ENCODE measurements around the gene PRR35.
"Not testable (repeated sequence)": the region's sequence is repeated elsewhere in the genome, so short reads cannot be mapped to it uniquely, and the experiment has no call there.

Gene PRR35

GRCh38 chr16:595942-596735 is 35.9 kb downstream of the PRR35 start:
- Histone ChIP-seq H3K36me3 (ENCODE audit: control insufficient read depth, insufficient read depth, low read length) (peaks cover 7% of the 10 kb centered on the region), H3K4me3 (ENCODE audit: insufficient read depth, low read depth, low read length, poor library complexity, severe bottlenecking) (no peak overlapping the region), H3K4me1 (ENCODE audit: control insufficient read depth, insufficient read depth, low read length, poor library complexity, severe bottlenecking) (peaks cover 5% of the 10 kb centered on the region), H3K9me3 (ENCODE audit: control insufficient read depth, low read length) (no peaks in the 10 kb centered on the region), H3K27me3 (replicated peaks; ENCODE audit: control insufficient read depth, insufficient read depth, low read length, poor library complexity, severe bottlenecking) (no peaks in the 10 kb centered on the region), H3K27ac (ENCODE audit: insufficient read depth, low read length, poor library complexity, severe bottlenecking) (no peak overlapping the region)
- DNase-seq: no peak

- H3K27ac ChIP-seq (ENCODE audit: insufficient read depth, low read length, poor library complexity, severe bottlenecking): no peak overlapping the region
- H3K27me3 ChIP-seq (replicated peaks; ENCODE audit: control insufficient read depth, insufficient read depth, low read length, poor library complexity, severe bottlenecking): no peaks in the 10 kb centered on the region
- H3K36me3 ChIP-seq (ENCODE audit: control insufficient read depth, insufficient read depth, low read length): peaks cover 7% of the 10 kb centered on the region
- H3K4me3 ChIP-seq (ENCODE audit: insufficient read depth, low read depth, low read length, poor library complexity, severe bottlenecking): no peak overlapping the region
- no peaks in the 10 kb centered on the region for H3K9me3 ChIP-seq (ENCODE audit: control insufficient read depth, low read length)
- peaks cover 2% of the 10 kb centered on the region for H3K4me1 ChIP-seq (ENCODE audit: control insufficient read depth, insufficient read depth, low read length, poor library complexity, severe bottlenecking)
- no peak for DNase-seq
These were observed 36.5 kb downstream of the PRR35 start for GRCh38 chr16:596736-597060.

- H3K27ac ChIP-seq (ENCODE audit: insufficient read depth, low read length, poor library complexity, severe bottlenecking); H3K4me1 ChIP-seq (ENCODE audit: control insufficient read depth, insufficient read depth, low read length, poor library complexity, severe bottlenecking); H3K27me3 ChIP-seq (replicated peaks; ENCODE audit: control insufficient read depth, insufficient read depth, low read length, poor library complexity, severe bottlenecking); H3K9me3 ChIP-seq (ENCODE audit: control insufficient read depth, low read length); DNase-seq; H3K4me3 ChIP-seq (ENCODE audit: insufficient read depth, low read depth, low read length, poor library complexity, severe bottlenecking); H3K36me3 ChIP-seq (ENCODE audit: control insufficient read depth, insufficient read depth, low read length): not testable (repeated sequence)
These were observed 37.5 kb downstream of the PRR35 start for GRCh38 chr16:597655-598054.

GRCh38 chr16:598823-599739 is 38.9 kb downstream of the PRR35 start:
- Histone ChIP-seq H3K27me3 (replicated peaks; ENCODE audit: control insufficient read depth, insufficient read depth, low read length, poor library complexity, severe bottlenecking) (no peaks in the 10 kb centered on the region), H3K36me3 (ENCODE audit: control insufficient read depth, insufficient read depth, low read length) (peaks cover 7% of the 10 kb centered on the region), H3K9me3 (ENCODE audit: control insufficient read depth, low read length) (no peaks in the 10 kb centered on the region), H3K4me3 (ENCODE audit: insufficient read depth, low read depth, low read length, poor library complexity, severe bottlenecking) (no peak overlapping the region), H3K4me1 (ENCODE audit: control insufficient read depth, insufficient read depth, low read length, poor library complexity, severe bottlenecking) (no peaks in the 10 kb centered on the region), H3K27ac (ENCODE audit: insufficient read depth, low read length, poor library complexity, severe bottlenecking) (no peak overlapping the region)
- DNase-seq: no peak

- H3K4me3 ChIP-seq (ENCODE audit: insufficient read depth, low read depth, low read length, poor library complexity, severe bottlenecking): no peak overlapping the region
- no peak for DNase-seq
- H3K4me1 ChIP-seq (ENCODE audit: control insufficient read depth, insufficient read depth, low read length, poor library complexity, severe bottlenecking): no peaks in the 10 kb centered on the region
- no peak overlapping the region for H3K27ac ChIP-seq (ENCODE audit: insufficient read depth, low read length, poor library complexity, severe bottlenecking)
- no peaks in the 10 kb centered on the region for H3K27me3 ChIP-seq (replicated peaks; ENCODE audit: control insufficient read depth, insufficient read depth, low read length, poor library complexity, severe bottlenecking)
- peaks cover 7% of the 10 kb centered on the region for H3K36me3 ChIP-seq (ENCODE audit: control insufficient read depth, insufficient read depth, low read length)
- H3K9me3 ChIP-seq (ENCODE audit: control insufficient read depth, low read length): no peaks in the 10 kb centered on the region
These were observed 40.6 kb downstream of the PRR35 start for GRCh38 chr16:600781-601180.

GRCh38 chr16:603933-604332 is 43.7 kb downstream of the PRR35 start:
- Histone ChIP-seq H3K36me3 (ENCODE audit: control insufficient read depth, insufficient read depth, low read length) (peaks cover 5% of the 10 kb centered on the region), H3K27ac (ENCODE audit: insufficient read depth, low read length, poor library complexity, severe bottlenecking) (no peak overlapping the region), H3K4me3 (ENCODE audit: insufficient read depth, low read depth, low read length, poor library complexity, severe bottlenecking) (no peak overlapping the region), H3K27me3 (replicated peaks; ENCODE audit: control insufficient read depth, insufficient read depth, low read length, poor library complexity, severe bottlenecking) (no peaks in the 10 kb centered on the region), H3K9me3 (ENCODE audit: control insufficient read depth, low read length) (no peaks in the 10 kb centered on the region), H3K4me1 (ENCODE audit: control insufficient read depth, insufficient read depth, low read length, poor library complexity, severe bottlenecking) (no peaks in the 10 kb centered on the region)
- DNase-seq: no peak

- no peaks in the 10 kb centered on the region for H3K27me3 ChIP-seq (replicated peaks; ENCODE audit: control insufficient read depth, insufficient read depth, low read length, poor library complexity, severe bottlenecking)
- no peak for DNase-seq
- H3K36me3 ChIP-seq (ENCODE audit: control insufficient read depth, insufficient read depth, low read length): no peaks in the 10 kb centered on the region
- no peak overlapping the region for H3K27ac ChIP-seq (ENCODE audit: insufficient read depth, low read length, poor library complexity, severe bottlenecking)
- H3K9me3 ChIP-seq (ENCODE audit: control insufficient read depth, low read length): no peaks in the 10 kb centered on the region
- H3K4me1 ChIP-seq (ENCODE audit: control insufficient read depth, insufficient read depth, low read length, poor library complexity, severe bottlenecking): no peaks in the 10 kb centered on the region
- no peak overlapping the region for H3K4me3 ChIP-seq (ENCODE audit: insufficient read depth, low read depth, low read length, poor library complexity, severe bottlenecking)
These were observed 46.6 kb downstream of the PRR35 start for GRCh38 chr16:606656-607307.

GRCh38 chr16:608019-608418 is 47.8 kb downstream of the PRR35 start:
- H3K27me3 ChIP-seq (replicated peaks; ENCODE audit: control insufficient read depth, insufficient read depth, low read length, poor library complexity, severe bottlenecking): no peaks in the 10 kb centered on the region
- DNase-seq: no peak

GRCh38 chr16:609316-609715 is 49.1 kb downstream of the PRR35 start:
- Histone ChIP-seq H3K4me3 (ENCODE audit: insufficient read depth, low read depth, low read length, poor library complexity, severe bottlenecking) (no peak overlapping the region), H3K9me3 (ENCODE audit: control insufficient read depth, low read length) (no peaks in the 10 kb centered on the region), H3K4me1 (ENCODE audit: control insufficient read depth, insufficient read depth, low read length, poor library complexity, severe bottlenecking) (no peaks in the 10 kb centered on the region), H3K27me3 (replicated peaks; ENCODE audit: control insufficient read depth, insufficient read depth, low read length, poor library complexity, severe bottlenecking) (no peaks in the 10 kb centered on the region), H3K36me3 (ENCODE audit: control insufficient read depth, insufficient read depth, low read length) (peaks cover 5% of the 10 kb centered on the region), H3K27ac (ENCODE audit: insufficient read depth, low read length, poor library complexity, severe bottlenecking) (no peak overlapping the region)
- DNase-seq: no peak

More at GRCh38 chr16:608019-608418, 47.8 kb downstream of the PRR35 start:
- Histone ChIP-seq H3K9me3 (ENCODE audit: control insufficient read depth, low read length) (no peaks in the 10 kb centered on the region), H3K4me3 (ENCODE audit: insufficient read depth, low read depth, low read length, poor library complexity, severe bottlenecking) (no peak overlapping the region), H3K4me1 (ENCODE audit: control insufficient read depth, insufficient read depth, low read length, poor library complexity, severe bottlenecking) (no peaks in the 10 kb centered on the region), H3K27ac (ENCODE audit: insufficient read depth, low read length, poor library complexity, severe bottlenecking) (no peak overlapping the region), H3K36me3 (ENCODE audit: control insufficient read depth, insufficient read depth, low read length) (peaks cover under 1% of the 10 kb centered on the region)

- no peak for DNase-seq
- no peaks in the 10 kb centered on the region for H3K4me1 ChIP-seq (ENCODE audit: control insufficient read depth, insufficient read depth, low read length, poor library complexity, severe bottlenecking)
- H3K36me3 ChIP-seq (ENCODE audit: control insufficient read depth, insufficient read depth, low read length): peaks cover 5% of the 10 kb centered on the region
- no peaks in the 10 kb centered on the region for H3K9me3 ChIP-seq (ENCODE audit: control insufficient read depth, low read length)
- no peak overlapping the region for H3K27ac ChIP-seq (ENCODE audit: insufficient read depth, low read length, poor library complexity, severe bottlenecking)
- H3K4me3 ChIP-seq (ENCODE audit: insufficient read depth, low read depth, low read length, poor library complexity, severe bottlenecking): no peak overlapping the region
- no peaks in the 10 kb centered on the region for H3K27me3 ChIP-seq (replicated peaks; ENCODE audit: control insufficient read depth, insufficient read depth, low read length, poor library complexity, severe bottlenecking)
These were observed 49.8 kb downstream of the PRR35 start for GRCh38 chr16:609984-610383.

Data from effector memory CD4-positive, alpha-beta T cell (primary cell).